Peyer's patch (tissue), 4 donors: ENCODE data around the gene PDE6B.

Experiments used
- POLR2A ChIP-seq, 2 donors: fragments of 450-650 bp; IDR thresholded peaks; one replicate each; pipeline ENCODE4 v1.5.1; 2017; ENCODE audit warnings: antibody characterized with exemption in 2 of 2, mild to moderate bottlenecking in 2 of 2, moderate library complexity in 2 of 2
- TF ChIP-seq, protein P1 (sequence below), 6 experiments: fragments of 450-650 bp in 4 of 6; fragments of 200-600 bp in 2 of 6; sonication (generic) in 1 of 6; IDR thresholded peaks; one replicate each; pipeline ENCODE4 v1.5.1; 2017 to 2019; ENCODE audit warnings: antibody characterized with exemption in 6 of 6, mild to moderate bottlenecking in 3 of 6, moderate library complexity in 1 of 6

GRCh38 chr4:665381-665750, 40.0 kb downstream of the PDE6B start:
- TF ChIP-seq, protein P1, sequence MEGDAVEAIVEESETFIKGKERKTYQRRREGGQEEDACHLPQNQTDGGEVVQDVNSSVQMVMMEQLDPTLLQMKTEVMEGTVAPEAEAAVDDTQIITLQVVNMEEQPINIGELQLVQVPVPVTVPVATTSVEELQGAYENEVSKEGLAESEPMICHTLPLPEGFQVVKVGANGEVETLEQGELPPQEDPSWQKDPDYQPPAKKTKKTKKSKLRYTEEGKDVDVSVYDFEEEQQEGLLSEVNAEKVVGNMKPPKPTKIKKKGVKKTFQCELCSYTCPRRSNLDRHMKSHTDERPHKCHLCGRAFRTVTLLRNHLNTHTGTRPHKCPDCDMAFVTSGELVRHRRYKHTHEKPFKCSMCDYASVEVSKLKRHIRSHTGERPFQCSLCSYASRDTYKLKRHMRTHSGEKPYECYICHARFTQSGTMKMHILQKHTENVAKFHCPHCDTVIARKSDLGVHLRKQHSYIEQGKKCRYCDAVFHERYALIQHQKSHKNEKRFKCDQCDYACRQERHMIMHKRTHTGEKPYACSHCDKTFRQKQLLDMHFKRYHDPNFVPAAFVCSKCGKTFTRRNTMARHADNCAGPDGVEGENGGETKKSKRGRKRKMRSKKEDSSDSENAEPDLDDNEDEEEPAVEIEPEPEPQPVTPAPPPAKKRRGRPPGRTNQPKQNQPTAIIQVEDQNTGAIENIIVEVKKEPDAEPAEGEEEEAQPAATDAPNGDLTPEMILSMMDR (IDR thresholded peaks at IDR 0.05): no peak
- no peak for TF ChIP-seq POLR2A (IDR thresholded peaks at IDR 0.05)
